Measurements from ENCODE around the gene GABBR1.

DNA sequence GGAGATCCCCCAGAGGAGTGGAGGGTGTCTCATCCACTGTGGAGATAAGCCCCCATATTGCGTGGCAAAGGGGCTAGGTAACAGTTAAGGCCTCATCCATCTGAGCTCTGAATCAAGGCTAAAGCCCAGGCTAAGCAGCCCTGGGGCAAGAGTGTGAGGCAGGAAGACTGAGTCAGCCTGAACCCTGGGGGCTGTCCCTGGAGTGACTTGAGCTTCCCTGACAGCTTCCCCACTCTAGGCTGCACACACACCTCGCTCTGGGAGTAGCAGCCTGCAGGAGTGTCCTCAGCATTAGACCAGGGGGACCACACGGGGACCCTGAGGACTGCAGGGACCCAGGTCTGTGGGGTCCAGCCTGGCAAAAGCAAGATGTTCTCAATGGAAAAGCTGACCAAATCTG is 101.3 kb downstream of the GABBR1 start:
- TF ChIP-seq, protein P1, sequence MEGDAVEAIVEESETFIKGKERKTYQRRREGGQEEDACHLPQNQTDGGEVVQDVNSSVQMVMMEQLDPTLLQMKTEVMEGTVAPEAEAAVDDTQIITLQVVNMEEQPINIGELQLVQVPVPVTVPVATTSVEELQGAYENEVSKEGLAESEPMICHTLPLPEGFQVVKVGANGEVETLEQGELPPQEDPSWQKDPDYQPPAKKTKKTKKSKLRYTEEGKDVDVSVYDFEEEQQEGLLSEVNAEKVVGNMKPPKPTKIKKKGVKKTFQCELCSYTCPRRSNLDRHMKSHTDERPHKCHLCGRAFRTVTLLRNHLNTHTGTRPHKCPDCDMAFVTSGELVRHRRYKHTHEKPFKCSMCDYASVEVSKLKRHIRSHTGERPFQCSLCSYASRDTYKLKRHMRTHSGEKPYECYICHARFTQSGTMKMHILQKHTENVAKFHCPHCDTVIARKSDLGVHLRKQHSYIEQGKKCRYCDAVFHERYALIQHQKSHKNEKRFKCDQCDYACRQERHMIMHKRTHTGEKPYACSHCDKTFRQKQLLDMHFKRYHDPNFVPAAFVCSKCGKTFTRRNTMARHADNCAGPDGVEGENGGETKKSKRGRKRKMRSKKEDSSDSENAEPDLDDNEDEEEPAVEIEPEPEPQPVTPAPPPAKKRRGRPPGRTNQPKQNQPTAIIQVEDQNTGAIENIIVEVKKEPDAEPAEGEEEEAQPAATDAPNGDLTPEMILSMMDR (conservative IDR thresholded peaks at IDR 0.05 in 1 of 2, IDR thresholded peaks at IDR 0.05 in 1 of 2; ENCODE audit: extremely low read depth in 1 of 2, insufficient read depth in 1 of 2, low read depth in 1 of 2, low read length in 2 of 2), result no peak
- TF ChIP-seq EZH2 (IDR thresholded peaks at IDR 0.05; ENCODE audit: borderline replicate concordance, low read length), result no peak

All from mammary epithelial cell (primary cell).